ENCODE measurements around the gene GPRIN2. TPM values are rescaled to one million over a fixed set of nuclear protein-coding genes. Genes with fewer than 3 reads are reported as not detected.
"Not testable (repeated sequence)": the region's sequence is repeated elsewhere in the genome, so short reads cannot be mapped to it uniquely, and the experiment has no call there.

The GPRIN2 gene
- total RNA-seq, 2 experiments from 2014 or later, result not detected

DNA sequence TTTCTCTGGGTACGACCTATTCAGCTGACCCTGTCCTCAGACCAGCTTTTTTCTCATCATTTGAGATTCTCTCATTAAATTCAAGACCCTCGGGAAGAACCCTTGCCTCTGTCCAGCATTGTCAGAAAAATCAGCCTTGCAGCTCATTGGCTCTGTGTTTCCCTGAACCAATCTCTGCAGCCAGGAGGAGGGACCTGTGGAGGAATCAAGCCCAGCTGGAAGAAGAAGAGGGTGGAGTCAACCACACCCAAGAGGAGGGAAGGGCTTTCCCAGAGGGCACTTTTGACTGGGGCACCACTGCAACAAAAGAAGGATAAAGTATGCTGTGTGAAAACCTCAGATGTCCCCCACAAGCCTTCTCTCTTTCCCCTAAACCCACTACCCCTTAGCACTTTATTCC is 14.2 kb upstream of the GPRIN2 start:
- H3K4me3 ChIP-seq (ENCODE audit: low read length); H3K4me1 Mint-ChIP-seq (ENCODE audit: low read depth); H3K4me1 ChIP-seq (ENCODE audit: insufficient read depth, low read length); H3K27ac ChIP-seq (ENCODE audit: low read depth in 1 of 2, low read length in 2 of 2); H3K27me3 Mint-ChIP-seq; H3K27ac Mint-ChIP-seq; POLR2A ChIA-PET; DNase-seq; intact Hi-C loops (cut with DNase I, micrococcal nuclease); H3K27me3 ChIP-seq (ENCODE audit: control insufficient read depth in 1 of 2, insufficient read depth in 2 of 2, low read length in 2 of 2); H3K4me3 Mint-ChIP-seq; H3K9me3 Mint-ChIP-seq; H3K36me3 Mint-ChIP-seq (ENCODE audit: low read depth); CTCF ChIA-PET; ATAC-seq (ENCODE audit: poor library complexity); H3K36me3 ChIP-seq (ENCODE audit: insufficient read depth, low read length); H3K9me3 ChIP-seq (ENCODE audit: control insufficient read depth in 1 of 2, insufficient read depth in 1 of 2, low read length in 2 of 2): not testable (repeated sequence)

- ATAC-seq (ENCODE audit: poor library complexity); H3K27me3 ChIP-seq (ENCODE audit: control insufficient read depth in 1 of 2, insufficient read depth in 2 of 2, low read length in 2 of 2); DNase-seq; H3K27me3 Mint-ChIP-seq; POLR2A ChIA-PET; CTCF ChIA-PET; intact Hi-C loops (cut with DNase I, micrococcal nuclease); H3K27ac Mint-ChIP-seq; H3K9me3 ChIP-seq (ENCODE audit: control insufficient read depth in 1 of 2, insufficient read depth in 1 of 2, low read length in 2 of 2); H3K4me3 Mint-ChIP-seq; H3K27ac ChIP-seq (ENCODE audit: low read depth in 1 of 2, low read length in 2 of 2); H3K36me3 ChIP-seq (ENCODE audit: insufficient read depth, low read length); H3K4me3 ChIP-seq (ENCODE audit: low read length); H3K4me1 Mint-ChIP-seq (ENCODE audit: low read depth); H3K9me3 Mint-ChIP-seq; H3K36me3 Mint-ChIP-seq (ENCODE audit: low read depth); H3K4me1 ChIP-seq (ENCODE audit: insufficient read depth, low read length): not testable (repeated sequence)
Observed at GRCh38 chr10:46567151-46567550, 10.7 kb upstream of the GPRIN2 start.

DNA sequence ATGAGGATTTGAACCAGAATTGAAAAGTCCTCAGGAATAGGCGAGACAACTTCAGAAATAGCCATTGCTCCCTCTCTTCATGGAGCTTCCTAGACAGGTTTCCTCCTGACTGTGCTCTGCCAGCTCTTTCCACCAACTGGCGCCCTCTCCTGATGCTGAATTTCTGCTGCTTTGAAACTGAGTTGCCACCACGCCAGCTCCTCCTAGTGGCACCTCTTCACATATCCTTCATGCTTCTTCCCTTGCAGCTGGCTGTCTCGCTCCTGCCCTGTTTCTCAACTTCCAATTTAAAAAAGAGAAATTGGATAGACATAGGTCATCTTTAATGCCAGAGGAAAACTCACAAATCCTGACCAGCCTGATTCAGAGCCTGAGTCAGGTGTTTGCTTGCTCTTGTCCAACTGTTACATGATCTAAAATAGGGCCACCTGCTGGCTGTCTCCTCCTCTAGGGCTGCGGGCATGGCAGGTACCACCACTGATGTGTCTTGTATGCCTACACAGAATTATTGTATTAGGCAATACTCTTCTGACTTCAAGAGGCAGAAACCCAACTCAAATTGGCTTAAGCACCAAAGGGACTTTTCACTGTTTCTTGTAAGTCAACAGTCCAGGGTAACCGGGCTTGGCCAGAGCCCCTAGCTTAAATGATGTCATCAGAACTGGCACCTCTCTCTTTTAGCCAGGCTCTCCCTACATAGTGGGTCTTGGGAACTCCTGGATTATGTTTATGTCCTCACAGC is 9.3 kb upstream of the GPRIN2 start:
- H3K36me3 ChIP-seq (ENCODE audit: insufficient read depth, low read length); CTCF ChIA-PET; H3K4me3 ChIP-seq (ENCODE audit: low read length); H3K27ac ChIP-seq (ENCODE audit: low read depth in 1 of 2, low read length in 2 of 2); H3K27me3 Mint-ChIP-seq; H3K9me3 ChIP-seq (ENCODE audit: control insufficient read depth in 1 of 2, insufficient read depth in 1 of 2, low read length in 2 of 2); H3K4me1 Mint-ChIP-seq (ENCODE audit: low read depth); H3K4me1 ChIP-seq (ENCODE audit: insufficient read depth, low read length); H3K36me3 Mint-ChIP-seq (ENCODE audit: low read depth); H3K9me3 Mint-ChIP-seq; H3K4me3 Mint-ChIP-seq; POLR2A ChIA-PET; H3K27ac Mint-ChIP-seq; intact Hi-C loops (cut with DNase I, micrococcal nuclease); H3K27me3 ChIP-seq (ENCODE audit: control insufficient read depth in 1 of 2, insufficient read depth in 2 of 2, low read length in 2 of 2): not testable (repeated sequence)
- ATAC-seq (ENCODE audit: poor library complexity) (peak; percentile 72), DNase-seq (peak in 13 of 14 experiments; percentile 12 to 71 (median 40))
- peak; percentile 54 for TF ChIP-seq CTCF (IDR thresholded peaks at IDR 0.05)

DNA sequence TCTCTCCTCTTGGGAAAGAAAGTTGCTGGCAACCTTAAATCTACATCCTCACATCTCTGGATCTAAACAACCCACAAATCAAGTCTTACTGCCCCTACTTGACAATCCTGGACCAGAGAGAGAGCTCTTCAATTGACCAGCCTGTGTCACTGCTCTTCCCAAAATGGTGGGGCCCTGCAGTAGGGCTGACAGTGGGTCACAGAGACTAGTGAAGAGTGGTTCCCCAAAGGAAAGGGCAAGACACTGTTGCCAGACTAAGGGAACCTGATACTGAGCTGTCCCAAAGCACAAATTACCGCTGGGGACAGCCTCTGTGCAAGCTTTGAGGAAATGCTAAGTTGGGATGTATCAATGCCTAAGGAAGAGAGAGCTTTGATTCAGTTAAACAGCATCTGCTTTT is 4.5 kb upstream of the GPRIN2 start:
- CTCF ChIA-PET, result no interaction called here

More for the DNA sequence above, 4.5 kb upstream of the GPRIN2 start:
- Mint-ChIP-seq H3K4me3 (no peak overlapping the region), H3K4me1 (ENCODE audit: low read depth) (peaks cover 11% of the 10 kb centered on the region), H3K9me3 (no peaks in the 10 kb centered on the region), H3K27ac (no peak overlapping the region), H3K27me3 (no peaks in the 10 kb centered on the region), H3K36me3 (ENCODE audit: low read depth) (no peaks in the 10 kb centered on the region)
- no peak for DNase-seq
- Histone ChIP-seq H3K4me1 (ENCODE audit: insufficient read depth, low read length) (peaks cover 6% of the 10 kb centered on the region), H3K36me3 (ENCODE audit: insufficient read depth, low read length) (no peaks in the 10 kb centered on the region), H3K27me3 (ENCODE audit: control insufficient read depth in 1 of 2, insufficient read depth in 2 of 2, low read length in 2 of 2) (peaks cover 30 to 47% of the 10 kb centered on the region in 2 experiments), H3K4me3 (ENCODE audit: low read length) (no peak overlapping the region), H3K9me3 (ENCODE audit: control insufficient read depth in 1 of 2, insufficient read depth in 1 of 2, low read length in 2 of 2) (peaks cover 0 to 11% of the 10 kb centered on the region in 2 experiments), H3K27ac (ENCODE audit: low read depth in 1 of 2, low read length in 2 of 2) (no peak overlapping the region)
- POLR2A ChIA-PET, result no interaction called here
- intact Hi-C loops (cut with DNase I, micrococcal nuclease), result no loop called here
- no peak for TF ChIP-seq CTCF (IDR thresholded peaks at IDR 0.05)
- ATAC-seq (ENCODE audit: poor library complexity), result no peak
